Measurements from ENCODE around the gene KSR2.

GRCh38 chr12:117692512-117692911 lies 276.3 kb downstream of the KSR2 start:
- TF ChIP-seq POLR2AphosphoS5 (IDR thresholded peaks at IDR 0.05; ENCODE audit: borderline replicate concordance, low read depth, low read length): no peak
- TF ChIP-seq EZH2 (IDR thresholded peaks at IDR 0.05): no peak

All from SK-N-MC (cell line).